HUES48 (cell line): ENCODE data around the gene COL5A1.
A peak's percentile ranks its signal among the peaks of the same experiment; 100 is the strongest.
"Not testable (repeated sequence)": the region's sequence is repeated elsewhere in the genome, so short reads cannot be mapped to it uniquely, and the experiment has no call there.

Experiments
- H3K27ac ChIP-seq: one replicate; pipeline ENCODE4 v1.7.0; 2013; ENCODE audit warnings: low read depth, low read length, inconsistent platforms
- H3K27me3 ChIP-seq: 2 replicates; pipeline ENCODE4 v1.6.1; 2013; ENCODE audit warnings: mild to moderate bottlenecking, low read length; ENCODE audit not compliant: control insufficient read depth, insufficient read depth
- H3K36me3 ChIP-seq: 2 replicates; pipeline ENCODE4 v1.6.1; 2013; ENCODE audit warnings: low read length; ENCODE audit not compliant: control insufficient read depth, insufficient read depth
- H3K4me1 ChIP-seq: 2 replicates; pipeline ENCODE4 v1.6.1; 2013; ENCODE audit warnings: mild to moderate bottlenecking, low read length; ENCODE audit not compliant: control insufficient read depth, insufficient read depth
- H3K4me3 ChIP-seq: 2 replicates; pipeline ENCODE4 v1.5.1; 2013; ENCODE audit warnings: mild to moderate bottlenecking, low read depth, low read length
- H3K9ac ChIP-seq: 2 replicates; pipeline ENCODE4 v1.6.1; 2013; ENCODE audit warnings: mild to moderate bottlenecking, low read depth, low read length, moderate library complexity
- H3K9me3 ChIP-seq: 2 replicates; pipeline ENCODE4 v1.6.1; 2013; ENCODE audit warnings: low read length; ENCODE audit not compliant: control insufficient read depth, insufficient read depth

Gene COL5A1

GRCh38 chr9:134698587-134699342 is 57.2 kb downstream of the COL5A1 start:
- Histone ChIP-seq H3K9ac (no peak overlapping the region), H3K4me1 (peaks cover 5% of the 10 kb centered on the region; the same call in 1 of the 2 replicates), H3K4me3 (no peak overlapping the region), H3K36me3 (peaks cover 4% of the 10 kb centered on the region; the same call in 1 of the 2 replicates), H3K9me3 (no peaks in the 10 kb centered on the region), H3K27ac (peak overlapping the region; percentile 8), H3K27me3 (no peaks in the 10 kb centered on the region)

GRCh38 chr9:134699343-134699740 is 57.7 kb downstream of the COL5A1 start:
- H3K9ac ChIP-seq, result no peak overlapping the region
- H3K4me3 ChIP-seq, result no peak overlapping the region
- peaks cover 4% of the 10 kb centered on the region; the same call in 1 of the 2 replicates for H3K36me3 ChIP-seq
- peaks cover 5% of the 10 kb centered on the region; the same call in 1 of the 2 replicates for H3K4me1 ChIP-seq
- H3K9me3 ChIP-seq, result no peaks in the 10 kb centered on the region
- H3K27ac ChIP-seq, result no peak overlapping the region
- no peaks in the 10 kb centered on the region for H3K27me3 ChIP-seq

GRCh38 chr9:134700636-134701350 is 59.2 kb downstream of the COL5A1 start:
- Histone ChIP-seq H3K36me3 (peaks cover 4% of the 10 kb centered on the region; the same call in 1 of the 2 replicates), H3K27ac (no peak overlapping the region), H3K4me1 (peaks cover 5% of the 10 kb centered on the region; the same call in 1 of the 2 replicates), H3K9ac (no peak overlapping the region), H3K9me3 (no peaks in the 10 kb centered on the region), H3K4me3 (no peak overlapping the region), H3K27me3 (no peaks in the 10 kb centered on the region)

- no peak overlapping the region for H3K9ac ChIP-seq
- H3K27ac ChIP-seq, result no peak overlapping the region
- H3K36me3 ChIP-seq, result peaks cover 4% of the 10 kb centered on the region; the same call in 1 of the 2 replicates
- H3K27me3 ChIP-seq, result no peaks in the 10 kb centered on the region
- peaks cover 5% of the 10 kb centered on the region; the same call in 1 of the 2 replicates for H3K4me1 ChIP-seq
- no peak overlapping the region for H3K4me3 ChIP-seq
- H3K9me3 ChIP-seq, result no peaks in the 10 kb centered on the region
These were observed 60.1 kb downstream of the COL5A1 start for GRCh38 chr9:134701581-134702259.

- H3K27me3 ChIP-seq, result no peaks in the 10 kb centered on the region
- peaks cover 5% of the 10 kb centered on the region; the same call in 1 of the 2 replicates for H3K4me1 ChIP-seq
- H3K9me3 ChIP-seq, result no peaks in the 10 kb centered on the region
- peaks cover 4% of the 10 kb centered on the region; the same call in 1 of the 2 replicates for H3K36me3 ChIP-seq
- H3K9ac ChIP-seq, result no peak overlapping the region
- no peak overlapping the region for H3K27ac ChIP-seq
- no peak overlapping the region for H3K4me3 ChIP-seq
These were observed 60.7 kb downstream of the COL5A1 start for GRCh38 chr9:134702291-134702690.

GRCh38 chr9:134703730-134704114 is 62.1 kb downstream of the COL5A1 start:
- H3K36me3 ChIP-seq, H3K4me1 ChIP-seq, H3K27me3 ChIP-seq, H3K27ac ChIP-seq, H3K9me3 ChIP-seq, H3K9ac ChIP-seq, H3K4me3 ChIP-seq: not testable (repeated sequence)

- no peaks in the 10 kb centered on the region for H3K9me3 ChIP-seq
- no peaks in the 10 kb centered on the region for H3K27me3 ChIP-seq
- H3K4me1 ChIP-seq, result no peaks in the 10 kb centered on the region
- no peak overlapping the region for H3K9ac ChIP-seq
- H3K36me3 ChIP-seq, result peaks cover 4% of the 10 kb centered on the region; the same call in 1 of the 2 replicates
- H3K4me3 ChIP-seq, result no peak overlapping the region
- H3K27ac ChIP-seq, result no peak overlapping the region
These were observed 62.9 kb downstream of the COL5A1 start for GRCh38 chr9:134704498-134704897.

- Histone ChIP-seq H3K36me3 (peaks cover 4% of the 10 kb centered on the region; the same call in 1 of the 2 replicates), H3K9ac (no peak overlapping the region), H3K9me3 (no peaks in the 10 kb centered on the region), H3K4me3 (no peak overlapping the region), H3K27me3 (no peaks in the 10 kb centered on the region), H3K27ac (no peak overlapping the region), H3K4me1 (no peaks in the 10 kb centered on the region)
These were observed 64.2 kb downstream of the COL5A1 start for GRCh38 chr9:134705786-134706185.

- Histone ChIP-seq H3K4me1 (no peaks in the 10 kb centered on the region), H3K9me3 (no peaks in the 10 kb centered on the region), H3K27ac (no peak overlapping the region), H3K9ac (no peak overlapping the region), H3K4me3 (no peak overlapping the region), H3K27me3 (no peaks in the 10 kb centered on the region), H3K36me3 (no peaks in the 10 kb centered on the region)
These were observed 64.9 kb downstream of the COL5A1 start for GRCh38 chr9:134706522-134706921.

- H3K4me1 ChIP-seq, result no peaks in the 10 kb centered on the region
- no peaks in the 10 kb centered on the region for H3K9me3 ChIP-seq
- no peaks in the 10 kb centered on the region for H3K36me3 ChIP-seq
- no peak overlapping the region for H3K4me3 ChIP-seq
- H3K9ac ChIP-seq, result no peak overlapping the region
- no peaks in the 10 kb centered on the region for H3K27me3 ChIP-seq
- H3K27ac ChIP-seq, result no peak overlapping the region
These were observed 65.6 kb downstream of the COL5A1 start for GRCh38 chr9:134707031-134707680.
